Renal pelvis (tissue), 4 donors: ENCODE results near the gene AGPAT2. TPM values are rescaled to one million over a fixed set of nuclear protein-coding genes. Genes with fewer than 3 reads are reported as not detected.
"Not testable (repeated sequence)": the region's sequence is repeated elsewhere in the genome, so short reads cannot be mapped to it uniquely, and the experiment has no call there.

Source experiments
- DNase-seq: peaks from one replicate; pipeline ENCODE4 v3.0.0-alpha.2; 2013
- polyA plus RNA-seq, 3 donors: library from polyadenylated mRNA; unstranded; fragments of 120-200 nt; gene quantifications; one replicate each; pipeline ENCODE4 v1.2.1, GENCODE V29; 2013; ENCODE audit not compliant: insufficient read length in 3 of 3

Gene AGPAT2
- polyA plus RNA-seq, 3 donors: 51.5 to 61.0 (median 59.4) TPM

DNA sequence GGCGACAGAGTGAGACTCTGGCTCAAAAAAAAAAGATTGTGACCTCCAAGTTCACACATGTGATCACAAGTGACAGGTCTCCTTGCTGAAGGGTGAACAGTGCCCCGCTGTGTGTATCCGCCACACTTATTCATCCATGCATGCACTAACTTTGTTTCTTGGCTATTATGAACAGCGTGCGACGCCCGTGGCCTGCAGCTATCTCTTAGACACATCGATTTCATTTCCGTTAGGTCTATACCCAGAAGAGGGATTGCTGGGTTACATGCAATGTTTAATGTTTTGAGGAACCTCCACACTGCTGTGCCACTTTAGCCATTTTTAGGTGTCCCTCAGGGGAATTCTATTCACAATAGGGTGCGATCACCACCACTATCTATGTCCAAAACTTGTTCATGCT lies 36.6 kb downstream of the AGPAT2 start:
- DNase-seq: no peak

DNA sequence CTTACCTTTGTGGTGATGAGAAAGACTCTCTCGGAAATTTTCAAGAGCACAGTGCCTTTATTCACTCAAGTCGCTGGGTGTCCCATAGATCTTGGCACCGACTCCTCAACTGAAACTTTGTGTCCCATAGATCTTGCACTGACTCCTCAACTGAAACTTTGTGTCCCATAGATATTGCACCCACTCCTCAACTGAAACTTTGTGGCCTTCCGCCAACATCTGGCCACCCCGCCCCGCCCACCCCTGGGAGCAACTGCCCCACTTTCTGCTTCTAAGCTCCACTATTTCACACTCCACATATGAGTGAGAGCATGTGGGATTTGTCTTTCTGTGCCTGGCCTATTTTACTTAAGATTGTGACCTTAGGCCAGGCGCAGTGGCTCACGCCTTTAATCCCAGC lies 37.2 kb downstream of the AGPAT2 start:
- DNase-seq: no peak

DNA sequence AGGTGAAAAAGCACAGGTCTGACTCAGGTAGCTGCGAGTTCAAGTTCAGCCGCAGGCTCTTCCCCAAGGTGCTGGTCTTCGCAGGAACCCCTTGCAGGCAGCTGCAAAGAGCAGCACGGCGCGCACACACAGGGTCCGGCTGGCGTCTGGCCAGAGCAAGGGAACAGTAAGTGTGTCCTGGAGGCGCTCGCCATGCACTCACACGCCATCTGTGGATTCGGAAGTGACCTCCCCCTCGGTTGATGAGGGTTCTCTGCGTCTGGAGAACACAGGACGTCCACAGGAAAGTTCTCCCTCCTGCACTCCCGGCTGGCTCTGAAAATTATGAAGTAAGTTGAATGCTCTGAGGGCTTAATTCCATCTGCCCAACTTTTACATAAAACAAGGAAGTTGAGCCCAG lies 38.5 kb downstream of the AGPAT2 start:
- DNase-seq: no peak

DNA sequence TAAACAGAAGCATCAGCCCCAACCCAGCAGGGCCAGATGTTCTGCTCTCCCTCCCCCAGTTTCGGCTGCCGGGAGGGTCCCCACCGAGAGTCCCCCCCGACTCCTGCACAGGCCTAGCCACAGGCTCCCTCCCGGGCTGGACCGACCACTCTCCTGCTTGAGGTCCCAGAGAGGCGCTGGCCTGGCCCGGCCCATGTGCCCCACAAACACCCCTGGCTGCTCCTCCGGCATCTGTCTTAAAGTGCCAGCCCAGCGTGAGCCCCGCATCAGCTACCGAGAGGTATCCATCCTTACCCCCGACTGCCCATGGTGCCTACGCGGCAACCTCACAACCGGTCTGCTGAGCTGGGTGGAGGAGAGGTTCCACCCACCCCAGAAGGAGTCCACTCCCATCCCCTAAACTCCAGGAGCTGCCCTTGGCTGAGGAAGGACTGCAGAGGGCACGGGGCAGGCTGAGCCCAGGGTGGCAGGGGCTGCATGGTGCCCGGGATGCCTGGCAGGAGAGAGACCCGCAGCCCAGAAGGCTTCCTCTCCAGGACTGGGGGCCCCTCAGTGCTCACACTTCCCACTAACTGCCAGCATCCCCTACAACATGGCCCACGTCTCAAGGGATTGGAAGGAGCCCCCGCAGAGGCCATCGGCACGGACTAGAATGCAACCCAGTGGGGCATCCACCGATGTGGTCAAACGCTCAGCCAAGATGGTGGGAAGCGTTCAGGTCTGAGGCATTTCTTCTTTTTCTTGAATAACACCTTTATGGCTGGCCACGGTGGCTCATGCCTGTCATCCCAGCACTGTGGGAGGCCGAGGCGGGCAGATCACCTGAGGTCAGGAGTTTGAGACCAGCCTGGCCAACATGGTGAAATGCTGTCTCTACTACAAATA lies 40.2 kb downstream of the AGPAT2 start:
- no peak for DNase-seq

DNA sequence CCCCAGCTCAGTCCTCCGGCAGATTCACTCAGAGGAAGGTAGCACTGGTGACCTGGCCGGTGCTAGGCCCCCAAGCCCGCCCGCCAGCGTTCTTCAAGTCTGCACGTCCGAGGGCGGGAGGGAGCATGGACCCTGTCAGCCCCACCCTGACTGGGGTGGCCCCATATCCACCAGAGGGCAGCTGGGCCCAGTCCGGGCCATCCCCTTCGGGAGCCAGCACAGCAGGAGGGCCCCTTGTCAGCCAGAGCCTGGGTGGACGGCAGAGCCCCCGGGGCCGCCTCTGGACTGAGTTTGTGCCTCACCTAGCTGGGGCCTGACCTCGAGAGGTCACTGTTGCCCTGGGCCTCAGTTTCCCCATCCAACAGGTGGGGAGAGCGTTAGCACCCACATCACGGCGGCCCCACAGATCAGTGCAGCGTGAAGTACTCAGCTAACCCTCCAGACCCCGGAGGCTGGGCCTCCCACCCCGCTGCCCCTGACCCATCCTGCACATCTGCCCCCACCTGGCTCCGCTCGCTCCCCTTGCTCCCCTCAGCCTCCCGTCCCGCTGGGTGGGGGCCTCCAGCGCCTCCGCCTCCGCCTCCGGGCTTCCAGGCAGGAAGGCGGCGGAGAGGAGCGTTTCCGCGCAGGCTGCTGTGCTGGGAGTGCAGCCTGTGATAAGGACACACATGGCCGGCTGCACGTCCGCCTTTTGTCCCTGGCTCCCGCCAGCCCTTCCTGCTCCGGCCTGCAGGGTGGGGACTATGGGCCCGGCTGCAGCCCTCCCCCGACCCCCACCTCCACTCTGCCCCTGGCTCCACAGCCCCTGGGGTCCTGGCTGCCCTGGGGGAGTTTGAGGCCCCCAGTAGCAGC lies 41.1 kb downstream of the AGPAT2 start:
- peak; percentile 74 for DNase-seq

DNA sequence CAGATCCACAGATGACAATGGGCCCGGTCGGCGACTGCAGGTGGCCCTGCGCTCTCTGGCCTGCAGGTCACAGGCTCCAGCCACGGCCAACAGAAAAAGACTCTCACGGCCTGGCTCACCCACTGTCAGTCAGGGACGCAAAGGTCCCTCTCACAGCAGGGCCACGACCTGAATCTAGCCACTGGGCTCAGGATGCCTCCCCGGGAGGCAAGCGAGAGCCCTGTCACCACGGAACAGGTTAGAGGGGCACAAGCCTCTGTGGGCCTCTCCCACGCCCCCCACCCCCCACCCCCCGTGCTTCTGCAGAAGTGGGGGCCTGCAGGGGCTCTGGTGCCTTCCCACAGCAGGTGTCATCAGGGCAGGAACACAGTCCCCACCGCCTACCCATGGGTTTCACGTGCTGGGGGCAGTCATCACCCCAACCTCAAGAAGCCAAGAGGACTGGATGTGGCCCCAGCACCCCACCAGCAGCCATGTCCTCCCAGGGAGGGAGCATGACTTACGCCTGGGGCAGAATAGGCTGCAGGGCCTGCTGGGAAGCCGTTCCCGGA lies 41.8 kb downstream of the AGPAT2 start:
- no peak for DNase-seq

DNA sequence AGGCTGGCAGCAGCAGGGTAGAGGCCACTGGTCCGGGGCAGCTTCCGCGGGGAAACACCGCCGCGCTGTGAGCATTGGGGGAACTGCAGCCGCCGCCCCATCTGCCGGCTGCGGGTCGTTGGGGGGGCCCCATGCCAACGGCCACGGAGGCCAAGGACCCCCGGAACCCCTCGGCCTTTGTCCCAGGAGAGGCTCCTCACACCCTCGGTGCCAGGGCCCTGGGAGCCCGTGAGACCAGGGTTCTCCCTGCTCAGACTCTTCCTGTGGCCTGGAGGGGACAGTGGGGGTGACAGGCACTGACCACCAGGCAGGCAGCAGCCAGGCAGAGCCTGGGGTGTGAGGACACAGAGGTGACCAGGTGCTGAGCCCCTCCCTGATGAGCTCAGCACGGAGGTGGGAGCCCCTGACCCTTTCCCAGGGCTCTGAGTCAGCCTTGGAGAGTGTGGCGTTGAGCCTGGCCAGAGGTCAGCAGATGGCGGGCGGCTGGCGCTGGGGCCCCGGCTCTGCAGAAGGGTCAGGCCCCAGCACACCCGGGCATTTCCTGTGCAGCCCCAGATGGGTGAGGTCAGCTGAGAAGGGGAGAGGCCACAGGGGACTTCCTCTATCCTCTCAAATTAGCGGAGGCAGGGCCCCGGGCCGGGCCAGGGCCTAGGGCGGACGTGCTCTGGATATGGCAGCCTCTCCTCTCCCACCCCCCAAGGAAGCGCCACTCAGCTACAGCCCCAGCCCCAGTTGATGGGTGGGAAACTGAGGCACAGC lies 42.5 kb downstream of the AGPAT2 start:
- no peak for DNase-seq

DNA sequence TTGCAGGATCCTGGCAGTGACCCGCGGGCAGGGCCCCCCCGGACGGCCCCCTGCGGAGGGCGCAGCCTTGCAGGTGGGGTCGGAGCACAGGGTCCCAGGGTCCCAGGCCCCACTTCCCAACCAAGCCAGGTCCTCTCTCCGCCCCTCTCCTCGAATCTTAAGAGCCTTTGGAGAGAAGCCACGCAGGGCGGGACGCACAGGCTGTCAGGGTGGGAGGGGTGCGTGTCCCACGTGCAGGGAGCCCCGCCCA lies 43.0 kb downstream of the AGPAT2 start:
- no peak for DNase-seq

DNA sequence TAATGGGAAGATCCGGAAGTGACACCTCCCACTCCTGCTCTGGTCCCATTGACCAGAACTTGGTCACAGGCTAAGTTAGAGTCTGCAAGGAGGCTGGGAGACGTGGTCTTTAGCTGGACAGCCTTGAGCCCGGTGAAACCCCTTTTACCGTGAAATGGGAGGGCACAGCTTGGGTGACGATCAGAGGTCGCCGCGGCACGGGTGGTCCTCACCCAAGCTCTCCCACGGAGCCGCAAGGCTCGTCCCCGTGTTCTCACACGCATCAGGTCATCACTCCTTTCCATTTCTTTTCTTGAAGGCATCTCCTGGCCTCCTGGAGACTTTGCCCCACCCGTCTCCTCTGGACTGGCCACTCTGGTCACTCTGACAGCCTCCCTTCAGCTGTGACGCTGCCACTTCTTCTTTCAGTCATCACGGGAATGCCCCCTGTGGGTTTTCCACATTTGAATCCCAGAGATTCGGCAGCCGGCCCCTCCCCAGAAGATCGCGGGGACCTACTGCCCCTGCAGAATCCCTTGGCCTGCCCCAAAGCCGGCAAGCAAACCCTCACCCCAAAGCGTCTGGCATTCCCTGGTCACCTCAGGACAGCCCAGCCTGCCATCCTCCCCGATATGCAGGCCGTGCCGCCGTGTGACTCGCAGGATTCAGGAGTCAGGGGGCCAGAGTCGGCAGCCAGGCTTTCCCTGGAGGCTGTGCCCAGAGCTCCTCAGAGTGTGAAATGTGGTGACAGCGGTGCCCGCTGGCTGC lies 43.5 kb downstream of the AGPAT2 start:
- no peak for DNase-seq

DNA sequence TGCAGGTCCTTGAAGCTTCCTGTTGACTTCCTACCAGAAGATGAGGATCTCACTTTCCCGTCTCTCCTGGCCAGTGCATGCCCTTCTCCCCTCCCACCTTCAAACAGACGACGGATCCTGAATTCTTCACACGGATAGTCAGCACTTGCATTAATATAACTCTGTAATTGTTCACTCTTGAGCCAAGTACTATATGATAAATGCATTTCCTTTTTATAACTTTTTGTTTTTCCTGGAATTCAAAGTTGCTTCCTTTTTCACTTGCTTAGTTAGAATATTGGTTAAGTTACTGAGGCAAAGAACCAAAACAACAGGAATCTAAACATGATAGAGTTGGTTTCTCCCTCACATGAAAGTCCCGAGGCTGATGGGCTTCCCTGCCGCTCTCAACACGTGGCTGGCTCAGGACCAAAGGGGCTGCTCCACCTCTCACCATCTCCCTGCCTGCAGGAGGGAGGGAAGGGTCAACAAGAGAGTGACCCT lies 44.8 kb downstream of the AGPAT2 start:
- DNase-seq: no peak

DNA sequence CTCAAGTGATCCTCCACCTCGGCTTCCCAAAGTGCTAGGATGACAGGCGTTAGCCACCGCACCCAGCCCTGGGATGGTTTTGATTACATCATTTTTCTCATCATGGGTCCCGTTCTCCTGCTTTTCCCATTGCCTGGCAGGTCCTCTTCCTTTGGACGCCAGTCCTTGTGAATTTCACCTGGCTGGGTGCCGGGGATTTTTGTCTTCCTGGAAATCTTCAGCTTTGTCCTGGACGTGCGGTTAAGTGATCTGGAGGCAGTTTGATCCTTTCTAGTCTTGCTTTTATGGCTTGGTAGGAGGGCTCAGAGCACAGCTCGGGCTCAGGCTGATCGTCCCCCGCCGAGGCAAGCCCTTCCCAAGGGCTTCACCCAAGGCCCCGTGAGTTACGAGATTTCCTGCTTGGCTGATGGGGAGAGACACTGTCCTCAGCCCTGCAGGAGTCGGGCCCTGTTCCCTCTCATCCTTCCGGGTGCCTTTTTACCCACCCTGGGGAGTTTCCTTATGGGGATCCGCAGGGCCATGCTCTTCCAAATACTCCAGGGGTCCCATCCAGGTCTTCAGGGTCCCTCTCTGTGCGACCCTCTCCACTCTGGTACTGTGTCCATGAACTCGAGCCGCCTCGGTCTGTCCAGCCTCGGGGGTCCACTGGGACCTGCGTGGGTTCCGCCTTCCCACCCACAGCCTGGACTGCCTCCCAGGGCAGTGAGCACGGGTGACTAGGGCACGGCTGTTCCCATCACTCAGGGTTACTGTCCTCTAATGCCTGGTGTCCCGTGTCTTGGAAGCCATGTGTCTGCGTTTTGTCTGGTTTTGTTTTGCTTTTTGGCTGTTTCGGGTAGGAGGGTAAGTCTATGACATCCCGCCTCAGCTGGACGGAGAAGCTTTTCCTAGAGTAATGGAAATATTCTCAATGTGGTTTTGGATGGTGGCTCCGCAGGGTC lies 46.8 kb downstream of the AGPAT2 start:
- no peak for DNase-seq

DNA sequence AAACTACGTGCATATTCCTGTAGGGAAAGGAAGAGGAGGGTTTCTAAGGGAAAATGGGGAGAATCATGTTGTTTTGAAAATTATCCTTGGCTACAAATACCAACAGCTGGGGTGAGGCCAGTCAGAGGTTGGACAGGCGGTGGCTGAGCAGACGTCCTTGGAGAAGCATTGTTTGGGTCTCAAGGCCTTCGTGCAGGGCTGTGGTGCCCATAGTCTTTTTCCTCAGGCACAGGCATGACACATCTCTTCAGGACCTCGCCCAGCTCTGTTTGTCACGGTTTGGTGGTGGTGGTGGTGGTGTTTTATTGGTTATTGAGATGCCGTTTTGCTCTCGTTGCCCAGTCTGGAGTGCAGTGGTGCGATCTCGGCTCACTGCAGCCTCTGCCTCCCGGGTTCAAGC lies 52.4 kb downstream of the AGPAT2 start:
- DNase-seq: no peak

DNA sequence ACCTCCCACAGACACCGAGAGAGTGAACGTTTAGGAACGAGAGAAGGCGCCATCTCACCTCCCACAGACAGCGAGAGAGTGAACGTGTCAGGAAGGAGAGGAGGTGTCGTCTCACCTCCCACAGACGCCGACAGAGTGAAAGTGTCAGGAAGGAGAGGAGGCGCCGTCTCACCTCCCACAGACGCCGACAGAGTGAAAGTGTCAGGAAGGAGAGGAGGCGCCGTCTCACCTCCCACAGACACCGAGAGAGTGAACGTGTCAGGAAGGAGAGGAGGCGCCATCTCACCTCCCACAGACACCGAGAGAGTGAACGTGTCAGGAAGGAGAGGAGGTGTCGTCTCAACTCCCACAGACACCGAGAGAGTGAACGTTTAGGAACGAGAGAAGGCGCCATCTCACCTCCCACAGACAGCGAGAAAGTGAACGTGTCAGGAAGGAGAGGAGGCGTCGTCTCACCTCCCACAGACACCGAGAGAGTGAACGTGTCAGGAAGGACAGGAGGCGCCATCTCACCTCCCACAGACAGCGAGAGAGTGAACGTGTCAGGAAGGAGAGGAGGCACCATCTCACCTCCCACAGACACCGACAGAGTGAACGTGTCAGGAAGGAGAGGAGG lies 54.7 kb downstream of the AGPAT2 start:
- not testable (repeated sequence) for DNase-seq

DNA sequence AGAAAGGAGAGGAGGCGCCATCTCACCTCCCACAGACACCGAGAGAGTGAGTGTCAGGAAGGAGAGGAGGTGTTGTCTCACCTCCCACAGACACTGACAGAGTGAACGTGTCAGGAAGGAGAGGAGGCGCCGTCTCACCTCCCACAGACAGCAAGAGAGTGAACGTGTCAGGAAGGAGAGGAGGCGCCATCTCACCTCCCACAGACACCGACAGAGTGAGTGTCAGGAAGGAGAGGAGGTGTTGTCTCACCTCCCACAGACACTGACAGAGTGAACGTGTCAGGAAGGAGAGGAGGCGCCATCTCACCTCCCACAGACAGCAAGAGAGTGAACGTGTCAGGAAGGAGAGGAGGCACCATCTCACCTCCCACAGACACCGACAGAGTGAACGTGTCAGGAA lies 55.2 kb downstream of the AGPAT2 start:
- DNase-seq: not testable (repeated sequence)

DNA sequence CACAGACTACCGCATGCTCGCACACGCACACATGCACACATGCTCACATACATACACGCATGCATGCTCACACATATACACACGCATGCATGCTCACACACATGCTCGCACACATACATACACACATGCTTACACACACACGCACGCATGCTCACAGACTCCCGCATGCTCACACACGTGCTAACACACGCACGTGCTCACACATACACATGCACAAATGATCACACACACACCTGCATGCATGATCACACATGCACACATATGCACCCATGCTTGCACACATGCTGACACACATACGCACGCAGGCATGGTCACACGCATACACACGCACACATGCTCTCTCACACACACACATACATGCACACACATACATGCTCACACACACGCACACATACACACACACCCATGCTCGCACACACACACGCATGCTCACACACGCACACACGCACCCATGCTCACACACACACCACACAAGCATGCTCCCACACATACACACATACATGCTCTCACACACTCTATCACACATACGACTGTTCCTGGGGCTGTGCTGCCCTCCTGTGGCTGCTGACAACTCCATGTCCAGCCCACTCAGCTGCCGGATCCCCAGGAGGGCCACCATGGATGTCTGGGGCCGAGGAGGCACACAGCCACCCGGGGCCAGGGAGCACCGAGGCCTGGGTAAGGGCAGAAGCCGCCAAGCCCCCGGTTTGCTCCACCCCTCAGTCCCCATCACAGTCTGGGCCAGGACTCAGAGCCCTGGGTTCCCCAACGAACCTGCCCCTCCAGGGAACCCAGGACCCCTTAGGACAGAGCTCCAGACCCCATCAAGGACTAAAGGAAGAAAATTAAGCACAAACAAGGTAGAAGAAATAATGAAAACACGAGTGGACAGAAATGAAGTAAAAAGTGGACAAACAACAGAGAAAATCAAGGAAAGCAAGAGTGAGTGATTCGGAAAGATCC lies 55.9 kb downstream of the AGPAT2 start:
- peak; percentile 75 for DNase-seq

DNA sequence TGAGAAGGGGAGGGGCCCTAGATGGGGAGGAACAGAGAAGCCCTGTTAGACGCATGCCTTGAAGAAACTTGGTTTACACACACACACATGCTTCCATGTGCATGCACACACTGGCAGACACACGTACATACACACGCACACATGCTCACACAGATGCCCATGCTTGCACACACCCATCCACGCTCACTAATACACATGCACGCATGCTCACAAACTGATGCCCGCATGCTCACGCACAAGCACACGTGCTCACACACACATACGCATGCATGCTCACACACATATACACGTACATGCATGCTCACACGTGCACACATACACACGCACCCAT lies 56.6 kb downstream of the AGPAT2 start:
- DNase-seq: no peak

DNA sequence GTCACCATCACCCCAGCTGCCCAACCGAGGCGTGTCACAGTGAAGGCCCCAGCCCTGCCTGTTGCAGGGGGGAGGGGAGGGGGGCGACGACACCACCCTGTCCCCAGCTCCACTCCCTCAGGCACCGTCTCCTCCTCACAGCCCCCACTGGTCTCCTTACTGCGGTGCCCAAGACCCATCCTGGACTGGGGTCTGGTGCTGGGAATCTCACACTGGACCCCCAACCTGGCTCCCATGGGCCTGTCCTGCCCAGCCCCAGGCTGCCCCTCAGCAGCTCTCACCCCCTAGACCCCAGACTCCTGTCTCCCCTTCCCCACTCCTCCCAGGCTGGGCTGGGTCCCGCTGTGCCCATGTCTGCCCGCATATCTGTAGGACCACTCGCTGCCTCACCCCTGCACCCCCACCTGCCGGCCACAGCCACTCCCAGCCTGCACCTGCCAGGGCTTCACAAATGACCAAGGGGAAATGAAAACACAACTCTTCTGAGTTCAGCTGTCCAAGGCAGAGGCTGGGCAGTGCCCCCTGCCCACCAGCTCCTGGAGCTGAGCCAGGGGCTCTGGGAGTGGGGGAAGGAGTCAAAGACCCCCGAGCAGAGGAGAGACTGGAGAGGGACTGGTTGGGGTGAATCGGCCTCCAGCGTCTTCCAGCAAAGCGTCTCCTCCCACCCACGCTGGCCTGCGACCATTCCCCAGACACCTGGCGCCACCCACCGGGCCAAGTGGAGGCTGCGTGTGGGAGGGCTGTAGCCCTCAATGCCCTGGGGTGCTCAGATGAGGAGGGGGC lies 57.2 kb downstream of the AGPAT2 start:
- DNase-seq: peak; percentile 58
